Measurements from ENCODE around the gene GSX2.

Gene GSX2

DNA sequence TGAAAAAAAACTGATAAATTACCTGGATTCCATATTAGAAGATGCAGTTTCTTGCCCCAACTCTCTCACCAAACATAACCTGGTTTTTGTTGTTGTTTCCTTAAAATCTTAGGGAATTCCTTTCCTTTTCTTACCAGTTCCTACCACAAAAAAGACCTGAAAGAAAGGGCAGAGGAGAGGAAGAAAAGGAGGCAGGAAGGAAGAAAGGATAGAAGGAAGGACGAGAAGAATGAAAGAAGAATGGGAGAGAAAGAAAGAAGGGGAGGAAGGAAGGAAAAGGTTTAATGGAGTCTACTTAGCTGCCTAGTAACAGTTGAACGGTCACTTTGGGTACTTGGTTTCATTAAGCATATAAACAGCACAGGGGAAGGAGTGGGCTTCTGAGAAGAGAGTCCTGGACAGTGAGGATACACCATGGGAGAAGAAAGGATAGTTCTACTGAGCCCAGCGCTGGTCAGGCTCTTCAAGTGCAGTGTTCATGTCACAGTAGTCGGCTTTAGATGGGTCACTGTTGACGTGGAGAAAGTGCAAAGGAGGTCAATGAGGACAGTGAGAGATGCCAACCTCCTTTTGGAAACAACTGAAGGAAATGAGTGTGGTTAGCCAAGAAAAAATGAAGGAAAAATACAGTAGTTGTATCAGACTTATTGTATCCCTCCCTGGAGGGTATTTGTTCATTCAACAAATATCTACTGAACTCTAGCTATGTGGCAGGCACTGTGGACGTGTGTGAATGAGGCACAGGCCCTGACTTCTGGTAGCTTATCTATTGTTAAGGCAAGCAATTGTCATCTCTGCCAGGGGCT, 34.5 kb upstream of the GSX2 start:
- Histone ChIP-seq H3K4me3 (ENCODE audit: insufficient read length, low read depth) (no peak overlapping the region), H3K9ac (ENCODE audit: insufficient read length, low read depth) (no peak overlapping the region)

DNA sequence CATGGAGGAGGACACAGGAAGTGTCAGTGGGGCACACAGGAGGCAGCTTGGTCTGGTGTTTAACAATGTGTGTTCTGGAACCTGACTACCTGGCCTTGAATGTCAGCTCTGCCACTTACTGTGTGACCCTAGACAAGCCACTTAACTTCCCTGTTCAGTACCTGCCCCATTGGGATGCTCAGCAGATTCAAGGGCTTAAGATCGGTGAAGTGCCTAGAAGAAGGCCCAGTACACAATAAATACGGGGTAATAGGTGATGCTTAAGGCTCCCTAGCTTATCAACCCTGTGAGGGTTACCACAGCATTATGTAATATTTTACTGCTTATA, 33.9 kb upstream of the GSX2 start:
- Histone ChIP-seq H3K4me3 (ENCODE audit: insufficient read length, low read depth) (no peak overlapping the region), H3K27me3 (ENCODE audit: insufficient read depth, insufficient read length) (peaks cover 8% of the 10 kb centered on the region), H3K9ac (ENCODE audit: insufficient read length, low read depth) (no peak overlapping the region), H3K36me3 (ENCODE audit: insufficient read depth, insufficient read length, low read length) (no peaks in the 10 kb centered on the region), H3K9me3 (ENCODE audit: insufficient read depth, low read length) (no peaks in the 10 kb centered on the region), H3K4me1 (ENCODE audit: insufficient read depth, insufficient read length) (no peaks in the 10 kb centered on the region)
- DNase-seq (ENCODE audit: low read depth, low spot score) = no peak
- no peak for TF ChIP-seq ZNF274 (IDR thresholded peaks at IDR 0.05; ENCODE audit: low read depth, low read length)
- TF ChIP-seq YY1 (IDR thresholded peaks at IDR 0.05; ENCODE audit: insufficient read depth, insufficient read length) = no peak
- no peak for TF ChIP-seq SUZ12 (IDR thresholded peaks at IDR 0.05; ENCODE audit: extremely low read depth, insufficient read depth, insufficient read length)

More for the DNA sequence above, 34.5 kb upstream of the GSX2 start:
- Histone ChIP-seq H3K9me3 (ENCODE audit: insufficient read depth, low read length) (no peaks in the 10 kb centered on the region), H3K27me3 (ENCODE audit: insufficient read depth, insufficient read length) (peaks cover 8% of the 10 kb centered on the region), H3K36me3 (ENCODE audit: insufficient read depth, insufficient read length, low read length) (no peaks in the 10 kb centered on the region), H3K4me1 (ENCODE audit: insufficient read depth, insufficient read length) (no peaks in the 10 kb centered on the region)
- no peak for DNase-seq (ENCODE audit: low read depth, low spot score)
- no peak for TF ChIP-seq ZNF274 (IDR thresholded peaks at IDR 0.05; ENCODE audit: low read depth, low read length)
- no peak for TF ChIP-seq YY1 (IDR thresholded peaks at IDR 0.05; ENCODE audit: insufficient read depth, insufficient read length)
- no peak for TF ChIP-seq SUZ12 (IDR thresholded peaks at IDR 0.05; ENCODE audit: extremely low read depth, insufficient read depth, insufficient read length)

DNA sequence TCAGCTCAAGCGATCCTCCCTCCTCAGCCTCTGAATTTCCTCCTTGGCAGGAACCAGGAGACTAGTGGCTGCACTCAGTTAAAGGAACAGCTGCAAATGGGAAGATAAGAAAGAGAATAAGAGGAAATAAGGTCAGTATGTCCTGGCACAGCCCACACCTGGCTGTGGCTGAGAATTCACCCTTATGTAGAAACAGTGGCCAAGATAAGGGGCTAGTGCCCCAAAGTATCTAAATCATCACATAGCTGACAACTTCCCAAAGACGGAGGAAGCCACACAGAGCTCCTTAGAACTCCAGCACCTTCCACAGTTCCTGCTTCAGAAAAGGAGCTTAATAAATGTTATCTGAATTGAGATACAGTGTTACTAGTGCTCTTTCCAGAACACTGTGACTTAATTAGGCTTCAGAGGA, 33.2 kb upstream of the GSX2 start:
- Histone ChIP-seq H3K4me3 (ENCODE audit: insufficient read length, low read depth) (no peak overlapping the region), H3K27me3 (ENCODE audit: insufficient read depth, insufficient read length) (peaks cover 8% of the 10 kb centered on the region), H3K36me3 (ENCODE audit: insufficient read depth, insufficient read length, low read length) (no peaks in the 10 kb centered on the region), H3K9ac (ENCODE audit: insufficient read length, low read depth) (no peak overlapping the region), H3K4me1 (ENCODE audit: insufficient read depth, insufficient read length) (no peaks in the 10 kb centered on the region), H3K9me3 (ENCODE audit: insufficient read depth, low read length) (no peaks in the 10 kb centered on the region)
- no peak for DNase-seq (ENCODE audit: low read depth, low spot score)
- no peak for TF ChIP-seq SUZ12 (IDR thresholded peaks at IDR 0.05; ENCODE audit: extremely low read depth, insufficient read depth, insufficient read length)
- TF ChIP-seq ZNF274 (IDR thresholded peaks at IDR 0.05; ENCODE audit: low read depth, low read length) = no peak
- TF ChIP-seq YY1 (IDR thresholded peaks at IDR 0.05; ENCODE audit: insufficient read depth, insufficient read length) = no peak

DNA sequence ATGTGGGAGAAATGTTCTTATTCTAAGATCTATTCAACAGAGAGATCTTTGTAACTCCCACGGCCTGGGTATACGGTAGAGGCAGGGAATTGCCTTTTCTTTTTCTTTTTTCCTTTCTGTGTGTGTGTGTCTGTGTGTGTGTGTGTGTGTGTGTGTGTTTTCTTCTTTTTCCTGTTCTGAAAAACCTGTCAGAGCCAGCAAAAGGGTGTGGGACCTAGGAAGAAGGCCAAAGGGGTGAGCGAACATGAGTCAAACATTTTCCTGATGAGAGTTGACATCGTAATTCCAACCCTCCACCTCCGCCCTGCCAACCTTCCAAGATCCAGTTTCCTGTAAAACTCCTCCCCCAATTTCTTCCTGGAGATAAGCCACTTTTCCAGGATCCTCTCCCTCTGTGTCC, 32.8 kb upstream of the GSX2 start:
- Histone ChIP-seq H3K27me3 (ENCODE audit: insufficient read depth, insufficient read length) (peaks cover 8% of the 10 kb centered on the region), H3K4me3 (ENCODE audit: insufficient read length, low read depth) (no peak overlapping the region), H3K4me1 (ENCODE audit: insufficient read depth, insufficient read length) (no peaks in the 10 kb centered on the region), H3K9ac (ENCODE audit: insufficient read length, low read depth) (no peak overlapping the region), H3K36me3 (ENCODE audit: insufficient read depth, insufficient read length, low read length) (no peaks in the 10 kb centered on the region), H3K9me3 (ENCODE audit: insufficient read depth, low read length) (no peaks in the 10 kb centered on the region)
- DNase-seq (ENCODE audit: low read depth, low spot score) = no peak
- TF ChIP-seq SUZ12 (IDR thresholded peaks at IDR 0.05; ENCODE audit: extremely low read depth, insufficient read depth, insufficient read length) (no peak), ZNF274 (IDR thresholded peaks at IDR 0.05; ENCODE audit: low read depth, low read length) (no peak), YY1 (IDR thresholded peaks at IDR 0.05; ENCODE audit: insufficient read depth, insufficient read length) (no peak)

DNA sequence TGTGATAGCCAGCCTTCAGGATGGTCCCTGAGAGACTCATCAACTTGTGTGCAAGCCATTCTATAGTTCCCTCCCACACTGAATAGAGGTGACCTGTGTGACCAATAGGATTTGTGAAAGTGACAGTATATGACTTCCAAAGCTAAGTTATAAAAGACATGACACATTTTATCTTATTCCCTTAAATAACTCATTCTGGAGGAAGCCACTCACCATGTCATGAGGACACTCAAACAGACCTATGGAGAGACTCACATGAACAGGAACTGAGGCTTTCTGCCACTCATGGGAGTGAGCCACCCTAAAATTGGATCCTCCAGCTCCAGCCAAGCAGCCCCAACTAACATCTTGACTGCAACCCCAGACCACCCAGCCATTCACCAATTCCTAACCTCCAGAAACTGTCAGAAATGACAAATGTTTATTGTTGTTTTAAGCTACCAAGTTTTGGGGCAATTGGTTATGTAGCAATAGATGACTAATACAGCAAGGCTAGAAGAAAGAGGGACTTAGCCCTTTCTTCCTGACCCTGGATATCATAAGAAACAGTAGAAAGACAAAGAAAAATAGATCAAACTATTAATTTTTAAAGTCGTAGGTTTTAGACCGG, 26.6 kb upstream of the GSX2 start:
- Histone ChIP-seq H3K27me3 (ENCODE audit: insufficient read depth, insufficient read length) (no peaks in the 10 kb centered on the region), H3K9me3 (ENCODE audit: insufficient read depth, low read length) (no peaks in the 10 kb centered on the region), H3K9ac (ENCODE audit: insufficient read length, low read depth) (no peak overlapping the region), H3K36me3 (ENCODE audit: insufficient read depth, insufficient read length, low read length) (no peaks in the 10 kb centered on the region), H3K4me1 (ENCODE audit: insufficient read depth, insufficient read length) (no peaks in the 10 kb centered on the region), H3K4me3 (ENCODE audit: insufficient read length, low read depth) (no peak overlapping the region)
- no peak for DNase-seq (ENCODE audit: low read depth, low spot score)
- TF ChIP-seq SUZ12 (IDR thresholded peaks at IDR 0.05; ENCODE audit: extremely low read depth, insufficient read depth, insufficient read length) (no peak), ZNF274 (IDR thresholded peaks at IDR 0.05; ENCODE audit: low read depth, low read length) (no peak), YY1 (IDR thresholded peaks at IDR 0.05; ENCODE audit: insufficient read depth, insufficient read length) (no peak)

DNA sequence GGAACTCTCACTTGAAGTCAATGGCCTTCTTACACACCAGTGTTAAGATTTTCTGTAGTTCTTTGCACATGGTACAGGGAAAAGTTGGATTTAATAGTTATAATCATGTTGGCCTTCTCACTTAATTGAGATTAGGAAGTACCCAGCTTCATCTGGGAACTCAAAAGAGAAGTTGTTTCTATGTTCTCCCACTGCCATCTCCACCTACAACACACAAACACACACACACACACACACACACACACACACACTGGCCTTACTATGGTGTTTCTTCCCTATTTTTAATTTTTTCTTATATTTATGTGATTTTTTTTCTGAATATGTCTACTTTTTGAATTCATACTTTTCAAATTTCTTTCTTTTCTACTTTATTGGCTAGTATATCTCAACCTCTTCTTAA, 25.6 kb upstream of the GSX2 start:
- Histone ChIP-seq H3K9ac (ENCODE audit: insufficient read length, low read depth) (no peak overlapping the region), H3K4me3 (ENCODE audit: insufficient read length, low read depth) (no peak overlapping the region), H3K4me1 (ENCODE audit: insufficient read depth, insufficient read length) (no peaks in the 10 kb centered on the region), H3K9me3 (ENCODE audit: insufficient read depth, low read length) (no peaks in the 10 kb centered on the region), H3K36me3 (ENCODE audit: insufficient read depth, insufficient read length, low read length) (no peaks in the 10 kb centered on the region), H3K27me3 (ENCODE audit: insufficient read depth, insufficient read length) (no peaks in the 10 kb centered on the region)
- TF ChIP-seq ZNF274 (IDR thresholded peaks at IDR 0.05; ENCODE audit: low read depth, low read length) = no peak
- TF ChIP-seq YY1 (IDR thresholded peaks at IDR 0.05; ENCODE audit: insufficient read depth, insufficient read length) = no peak
- no peak for TF ChIP-seq SUZ12 (IDR thresholded peaks at IDR 0.05; ENCODE audit: extremely low read depth, insufficient read depth, insufficient read length)
- no peak for DNase-seq (ENCODE audit: low read depth, low spot score)

DNA sequence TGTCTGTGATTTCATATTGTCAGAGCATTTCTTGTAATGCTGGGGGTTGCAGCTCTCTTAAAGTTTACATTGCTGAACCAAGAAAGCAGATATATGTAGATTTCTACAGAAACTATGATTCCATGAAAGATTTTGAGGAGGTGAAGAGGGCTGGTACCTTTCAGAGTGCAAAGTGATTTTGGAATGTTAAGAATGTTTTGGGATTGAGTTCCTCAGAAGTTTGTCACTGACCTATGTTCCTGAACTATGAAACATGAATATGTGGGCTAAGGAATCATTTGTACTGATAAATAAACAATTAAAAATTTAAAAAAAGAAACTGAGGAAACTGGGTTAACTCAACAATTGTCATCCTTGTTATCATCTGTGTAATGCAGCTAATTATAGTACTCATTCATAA, 23.3 kb upstream of the GSX2 start:
- no peak overlapping the region for H3K4me3 ChIP-seq (ENCODE audit: insufficient read length, low read depth)
- no peaks in the 10 kb centered on the region for H3K9me3 ChIP-seq (ENCODE audit: insufficient read depth, low read length)
- no peak for DNase-seq (ENCODE audit: low read depth, low spot score)
- H3K9ac ChIP-seq (ENCODE audit: insufficient read length, low read depth) = no peak overlapping the region
- no peak for TF ChIP-seq YY1 (IDR thresholded peaks at IDR 0.05; ENCODE audit: insufficient read depth, insufficient read length)
- TF ChIP-seq SUZ12 (IDR thresholded peaks at IDR 0.05; ENCODE audit: extremely low read depth, insufficient read depth, insufficient read length) = no peak
- no peak for TF ChIP-seq ZNF274 (IDR thresholded peaks at IDR 0.05; ENCODE audit: low read depth, low read length)
- H3K27me3 ChIP-seq (ENCODE audit: insufficient read depth, insufficient read length) = no peaks in the 10 kb centered on the region
- H3K36me3 ChIP-seq (ENCODE audit: insufficient read depth, insufficient read length, low read length) = no peaks in the 10 kb centered on the region
- H3K4me1 ChIP-seq (ENCODE audit: insufficient read depth, insufficient read length) = no peaks in the 10 kb centered on the region
